Astrocyte (in vitro differentiated cells and primary cell): ENCODE measurements around the gene AHSA1. TPM values are rescaled to one million over a fixed set of nuclear protein-coding genes. Genes with fewer than 3 reads are reported as not detected.

Experiments used
- DNase-seq: peaks from one replicate; pipeline ENCODE4 v3.0.0-alpha.2; 2010; ENCODE audit warnings: low read depth
- FAIRE-seq: peaks from 2 replicates; lab custom pipeline; 2011; peaks lifted over from hg19 to GRCh38; lab: Jason Lieb, UNC
- H2AFZ ChIP-seq: 2 replicates; pipeline ENCODE4 v1.6.0; 2012; ENCODE audit warnings: low read depth, low read length, inconsistent platforms
- H3K27ac ChIP-seq: 2 replicates; pipeline ENCODE4 v1.5.1; 2011; ENCODE audit warnings: low read depth, low read length, inconsistent platforms
- H3K27me3 ChIP-seq: 2 replicates; pipeline ENCODE4 v1.6.0; 2011; ENCODE audit warnings: low read length, inconsistent platforms; ENCODE audit not compliant: insufficient read depth
- H3K36me3 ChIP-seq: 2 replicates; pipeline ENCODE4 v1.5.1; 2011; ENCODE audit warnings: low read length, inconsistent platforms; ENCODE audit not compliant: insufficient read depth
- H3K4me1 ChIP-seq: 2 replicates; pipeline ENCODE4 v1.5.1; 2011; ENCODE audit warnings: low read length, inconsistent platforms; ENCODE audit not compliant: insufficient read depth
- H3K4me2 ChIP-seq: 2 replicates; pipeline ENCODE4 v1.6.0; 2012; ENCODE audit warnings: low read length, inconsistent platforms
- H3K4me3 ChIP-seq: 2 replicates; pipeline ENCODE4 v1.5.1; 2011; ENCODE audit warnings: low read depth, mild to moderate bottlenecking, low read length, inconsistent platforms; ENCODE audit not compliant: insufficient read depth
- H3K79me2 ChIP-seq: 2 replicates; pipeline ENCODE4 v1.6.0; 2012; ENCODE audit warnings: mild to moderate bottlenecking, low read length, inconsistent platforms; ENCODE audit not compliant: insufficient read depth
- H3K9ac ChIP-seq: 2 replicates; pipeline ENCODE4 v1.6.0; 2012; ENCODE audit warnings: mild to moderate bottlenecking, low read length, inconsistent platforms
- H3K9me3 ChIP-seq: 2 replicates; pipeline ENCODE4 v1.5.1; 2012; ENCODE audit warnings: low read depth, mild to moderate bottlenecking, low read length, inconsistent platforms; ENCODE audit not compliant: insufficient read depth
- H4K20me1 ChIP-seq: 2 replicates; pipeline ENCODE4 v1.6.0; 2012; ENCODE audit warnings: low read length, inconsistent platforms; ENCODE audit not compliant: insufficient read depth
- H3K27ac Mint-ChIP-seq: one replicate; pipeline ENCODE4 v1.8.0; 2021; ENCODE audit warnings: mild to moderate bottlenecking, mixed read lengths; ENCODE audit not compliant: unreplicated experiment
- H3K27me3 Mint-ChIP-seq: one replicate; pipeline ENCODE4 v1.8.0; 2021; ENCODE audit warnings: low read depth, mixed read lengths; ENCODE audit not compliant: unreplicated experiment
- H3K36me3 Mint-ChIP-seq: one replicate; pipeline ENCODE4 v1.8.0; 2021; ENCODE audit warnings: low read depth, mixed read lengths; ENCODE audit not compliant: unreplicated experiment
- H3K4me1 Mint-ChIP-seq: one replicate; pipeline ENCODE4 v1.8.0; 2021; ENCODE audit warnings: low read depth, mixed read lengths; ENCODE audit not compliant: unreplicated experiment
- H3K4me3 Mint-ChIP-seq: one replicate; pipeline ENCODE4 v1.8.0; 2021; ENCODE audit warnings: mild to moderate bottlenecking, moderate library complexity, mixed read lengths; ENCODE audit not compliant: unreplicated experiment
- H3K9me3 Mint-ChIP-seq: one replicate; pipeline ENCODE4 v1.8.0; 2021; ENCODE audit warnings: mild to moderate bottlenecking, mixed read lengths; ENCODE audit not compliant: unreplicated experiment
- EZH2 ChIP-seq: IDR thresholded peaks from 2 replicates; pipeline ENCODE4 v1.6.1; 2012; ENCODE audit warnings: mild to moderate bottlenecking, low read length, inconsistent platforms; ENCODE audit not compliant: insufficient read depth
- total RNA-seq: library from RNA; stranded (reverse); gene quantifications from 2 replicates; pipeline ENCODE4 v1.2.1, GENCODE V29; 2021
- TF ChIP-seq, protein P1 (sequence below): IDR thresholded peaks from 2 replicates; pipeline ENCODE4 v1.5.1; 2011; ENCODE audit warnings: low read depth, mild to moderate bottlenecking, inconsistent platforms, low read length, moderate library complexity; ENCODE audit not compliant: insufficient read depth

Gene AHSA1
- total RNA-seq, 1 donor from 2014 or later: 157 TPM

- peaks cover 4% of the 10 kb centered on the region for H3K27me3 Mint-ChIP-seq
- Histone ChIP-seq H3K4me1 (no peaks in the 10 kb centered on the region), H4K20me1 (peaks cover 10% of the 10 kb centered on the region), H3K36me3 (peaks cover 2% of the 10 kb centered on the region), H2AFZ (no peak overlapping the region), H3K4me2 (no peak overlapping the region), H3K27ac (no peak overlapping the region), H3K4me3 (no peak overlapping the region), H3K9ac (no peak overlapping the region), H3K9me3 (no peaks in the 10 kb centered on the region), H3K27me3 (peaks cover 2% of the 10 kb centered on the region), H3K79me2 (no peaks in the 10 kb centered on the region)
- FAIRE-seq (no peak), DNase-seq (no peak)
- H3K36me3 Mint-ChIP-seq: peaks cover 20% of the 10 kb centered on the region
- peaks cover 2% of the 10 kb centered on the region for H3K9me3 Mint-ChIP-seq
- H3K4me1 Mint-ChIP-seq: peaks cover 11% of the 10 kb centered on the region
- no peak overlapping the region for H3K4me3 Mint-ChIP-seq
- TF ChIP-seq, protein P1, sequence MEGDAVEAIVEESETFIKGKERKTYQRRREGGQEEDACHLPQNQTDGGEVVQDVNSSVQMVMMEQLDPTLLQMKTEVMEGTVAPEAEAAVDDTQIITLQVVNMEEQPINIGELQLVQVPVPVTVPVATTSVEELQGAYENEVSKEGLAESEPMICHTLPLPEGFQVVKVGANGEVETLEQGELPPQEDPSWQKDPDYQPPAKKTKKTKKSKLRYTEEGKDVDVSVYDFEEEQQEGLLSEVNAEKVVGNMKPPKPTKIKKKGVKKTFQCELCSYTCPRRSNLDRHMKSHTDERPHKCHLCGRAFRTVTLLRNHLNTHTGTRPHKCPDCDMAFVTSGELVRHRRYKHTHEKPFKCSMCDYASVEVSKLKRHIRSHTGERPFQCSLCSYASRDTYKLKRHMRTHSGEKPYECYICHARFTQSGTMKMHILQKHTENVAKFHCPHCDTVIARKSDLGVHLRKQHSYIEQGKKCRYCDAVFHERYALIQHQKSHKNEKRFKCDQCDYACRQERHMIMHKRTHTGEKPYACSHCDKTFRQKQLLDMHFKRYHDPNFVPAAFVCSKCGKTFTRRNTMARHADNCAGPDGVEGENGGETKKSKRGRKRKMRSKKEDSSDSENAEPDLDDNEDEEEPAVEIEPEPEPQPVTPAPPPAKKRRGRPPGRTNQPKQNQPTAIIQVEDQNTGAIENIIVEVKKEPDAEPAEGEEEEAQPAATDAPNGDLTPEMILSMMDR: no peak
- no peak for TF ChIP-seq EZH2
- no peak overlapping the region for H3K27ac Mint-ChIP-seq
Measured at GRCh38 chr14:77505031-77505430, 47.1 kb downstream of the AHSA1 start.

DNA sequence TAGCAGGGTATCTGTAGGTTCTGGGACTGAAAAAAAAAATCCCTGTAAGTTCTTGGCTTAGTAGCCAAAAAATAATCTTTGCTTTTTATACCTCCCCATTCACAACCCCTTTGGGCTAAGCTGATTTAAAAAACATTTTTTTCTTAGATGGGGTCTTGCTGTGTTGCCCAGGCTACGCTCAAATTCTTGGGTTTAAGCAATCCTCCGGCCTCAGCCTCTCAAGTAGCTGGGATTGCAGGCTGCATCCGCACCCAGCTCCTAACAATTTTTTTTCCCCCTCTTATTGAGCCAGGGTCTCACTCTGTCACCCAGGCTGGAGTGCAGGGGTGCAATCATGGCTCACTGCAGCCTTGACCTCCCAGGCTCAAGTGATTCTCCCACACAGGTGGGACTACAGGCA, 49.9 kb downstream of the AHSA1 start:
- peaks cover 33% of the 10 kb centered on the region for H3K36me3 Mint-ChIP-seq
- H3K4me3 Mint-ChIP-seq: no peak overlapping the region
- peaks cover 2% of the 10 kb centered on the region for H3K9me3 Mint-ChIP-seq
- no peak for DNase-seq
- Histone ChIP-seq H2AFZ (no peak overlapping the region), H3K27ac (peak overlapping the region; percentile 27), H3K27me3 (no peaks in the 10 kb centered on the region), H4K20me1 (peaks cover 10% of the 10 kb centered on the region), H3K9me3 (no peaks in the 10 kb centered on the region), H3K79me2 (no peaks in the 10 kb centered on the region), H3K36me3 (peaks cover 26% of the 10 kb centered on the region), H3K9ac (no peak overlapping the region), H3K4me2 (peak overlapping the region; percentile 8), H3K4me1 (no peaks in the 10 kb centered on the region), H3K4me3 (no peak overlapping the region)
- FAIRE-seq: no peak
- H3K27me3 Mint-ChIP-seq: peaks cover 2% of the 10 kb centered on the region
- no peak for TF ChIP-seq EZH2
- TF ChIP-seq, protein P1: no peak
- peak overlapping the region; percentile 94 for H3K27ac Mint-ChIP-seq
- peaks cover 11% of the 10 kb centered on the region for H3K4me1 Mint-ChIP-seq

DNA sequence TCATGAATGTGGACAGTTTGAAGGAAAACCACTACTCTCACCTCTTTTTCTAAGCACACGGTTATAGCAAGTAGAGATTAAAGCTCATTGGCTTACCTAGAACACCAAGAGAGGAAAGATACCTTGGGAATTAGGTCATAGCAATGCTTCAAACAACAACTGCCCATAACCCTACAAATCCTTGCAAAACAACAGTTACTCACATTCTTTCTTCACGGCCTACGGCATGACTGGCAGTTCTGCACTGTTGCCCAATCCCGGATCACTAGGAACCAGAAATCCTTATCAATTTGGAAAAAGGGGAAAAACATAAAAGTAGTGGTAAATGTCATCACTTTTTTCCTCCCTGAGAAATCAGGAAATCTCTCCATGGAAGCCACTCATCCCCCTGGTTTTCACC, 50.4 kb downstream of the AHSA1 start:
- Histone ChIP-seq H3K4me2 (peak overlapping the region; percentile 8), H3K79me2 (no peaks in the 10 kb centered on the region), H3K27me3 (no peaks in the 10 kb centered on the region), H4K20me1 (peaks cover 10% of the 10 kb centered on the region), H2AFZ (no peak overlapping the region), H3K9ac (no peak overlapping the region), H3K36me3 (peaks cover 26% of the 10 kb centered on the region), H3K27ac (peak overlapping the region; percentile 27), H3K4me3 (no peak overlapping the region), H3K4me1 (no peaks in the 10 kb centered on the region), H3K9me3 (no peaks in the 10 kb centered on the region)
- Mint-ChIP-seq H3K4me1 (peaks cover 11% of the 10 kb centered on the region), H3K27me3 (peaks cover 2% of the 10 kb centered on the region), H3K4me3 (no peak overlapping the region), H3K9me3 (peaks cover under 1% of the 10 kb centered on the region), H3K27ac (peak overlapping the region; percentile 94), H3K36me3 (peaks cover 31% of the 10 kb centered on the region)
- FAIRE-seq: peak; percentile 17
- TF ChIP-seq, protein P1: no peak
- no peak for TF ChIP-seq EZH2
- peak; percentile 75 for DNase-seq
